Activated naive CD4-positive, alpha-beta T cell (primary cell): Measurements from ENCODE around the gene DEXI.

ENCODE experiments used
- DNase-seq, 4 experiments: peaks; one replicate each; lab custom pipeline; 2025; lab: John Stamatoyannopoulos, UW

Gene DEXI

DNA sequence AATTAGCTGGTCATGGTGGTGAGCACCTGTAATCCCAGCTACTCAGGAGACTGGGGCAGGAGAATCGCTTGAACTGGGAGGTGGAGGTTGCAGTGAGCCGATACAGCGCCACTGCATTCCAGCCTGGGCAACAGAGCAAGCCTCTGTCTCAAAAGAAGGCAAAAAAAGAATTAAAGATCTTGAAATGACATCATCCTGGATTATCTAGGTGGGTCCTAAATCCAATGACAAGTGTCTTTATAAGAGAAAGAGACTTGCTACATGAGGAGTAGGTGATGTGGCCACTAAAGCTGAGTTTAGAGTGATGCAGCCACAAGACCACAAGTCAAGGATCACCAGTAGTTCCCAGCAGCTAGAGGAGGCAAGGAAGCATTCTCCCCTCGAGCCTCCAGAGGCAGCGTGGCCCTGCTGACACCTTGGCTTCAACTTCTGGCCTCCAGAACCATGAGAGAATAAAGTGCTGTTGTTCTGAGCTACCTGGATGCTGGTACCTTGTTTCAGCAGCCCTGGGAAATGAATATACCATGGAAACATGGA is 49.4 kb downstream of the DEXI start:
- no peak for DNase-seq

DNA sequence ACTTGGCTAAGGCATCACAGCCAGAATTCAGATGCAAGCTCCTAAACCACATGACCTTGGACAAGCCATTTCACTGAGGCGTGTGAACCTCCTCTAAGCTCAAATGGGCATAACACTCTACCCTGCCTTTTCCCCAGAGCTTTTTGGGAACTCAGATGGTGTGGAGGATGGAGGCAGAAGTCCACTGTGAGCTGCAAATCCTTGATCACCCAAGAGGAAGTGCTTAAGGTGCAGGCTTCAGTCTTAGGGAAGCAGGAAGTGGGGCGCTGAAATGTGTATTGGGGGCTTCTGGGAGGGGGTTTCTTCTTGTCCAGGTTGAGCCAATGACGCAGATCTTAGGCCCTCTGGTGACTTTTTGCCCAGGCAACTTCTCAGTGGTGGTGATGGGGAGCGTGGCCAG is 52.4 kb downstream of the DEXI start:
- no peak for DNase-seq

DNA sequence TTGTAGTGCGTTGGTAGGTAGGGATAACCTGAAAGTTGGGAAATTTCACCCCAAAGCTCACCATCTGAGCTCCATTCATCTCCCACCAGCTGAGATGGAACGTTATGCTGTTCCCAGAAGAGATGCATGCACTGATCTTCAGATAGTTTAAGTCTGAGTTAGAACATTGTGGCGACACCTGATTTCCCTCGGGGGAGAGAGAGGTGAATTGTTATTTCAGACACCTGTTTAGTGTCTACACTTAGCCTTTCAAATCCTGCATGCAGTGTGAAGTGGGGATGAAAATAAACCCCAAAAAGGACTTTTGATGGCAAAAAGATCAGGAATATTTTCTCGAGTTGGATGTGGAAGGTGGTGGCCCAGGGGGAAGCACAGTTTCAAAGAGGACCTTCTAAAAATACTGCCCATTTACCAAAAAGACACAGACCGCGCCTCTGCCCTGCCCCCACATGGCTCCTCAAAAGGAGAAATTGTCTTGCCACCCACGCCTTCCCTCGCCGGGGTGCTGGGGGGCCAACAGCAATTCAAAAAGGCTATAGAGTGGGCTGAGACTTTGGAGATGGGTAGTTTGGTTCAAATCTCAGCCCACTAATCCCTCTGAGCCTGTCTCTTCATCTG is 53.8 kb downstream of the DEXI start:
- no peak for DNase-seq

DNA sequence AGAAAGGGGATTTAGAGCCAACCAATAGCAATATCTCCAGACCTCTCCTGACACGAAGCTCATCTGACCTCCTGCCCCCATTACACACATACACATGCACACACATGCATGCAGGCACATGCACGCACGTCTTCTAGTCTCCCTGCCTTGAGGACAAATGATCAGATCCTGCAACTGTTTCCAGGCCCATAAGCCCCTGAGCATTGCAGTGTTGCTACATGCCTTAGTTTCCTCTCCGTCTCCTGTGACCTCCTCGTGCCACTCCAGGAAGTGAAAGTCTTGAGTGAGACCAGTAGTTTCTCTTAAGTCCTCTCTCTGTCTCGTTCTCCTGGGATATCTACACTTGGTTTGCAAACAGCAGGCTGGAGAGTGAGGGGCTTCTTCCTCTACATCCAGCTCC is 57.0 kb downstream of the DEXI start:
- DNase-seq = no peak

DNA sequence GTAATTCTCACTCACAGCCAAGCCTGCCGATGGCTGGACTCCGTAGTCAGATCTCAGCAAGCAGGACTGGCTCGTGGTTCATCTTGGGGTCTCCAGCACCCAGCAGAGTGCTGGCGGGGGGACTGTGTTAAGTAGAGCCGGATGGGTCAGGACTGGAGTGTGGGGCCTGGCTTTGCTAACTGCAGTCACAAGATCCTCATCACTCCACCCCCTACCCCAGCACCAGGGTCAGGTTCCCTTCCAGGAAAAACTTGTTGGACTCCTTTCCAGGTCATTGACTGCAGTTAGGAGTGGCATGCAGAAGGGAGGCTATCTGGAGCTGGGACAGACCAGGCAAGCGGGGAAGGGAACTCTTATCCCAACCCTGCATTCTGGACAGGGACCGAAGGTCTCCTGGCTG is 59.3 kb downstream of the DEXI start:
- DNase-seq = no peak

DNA sequence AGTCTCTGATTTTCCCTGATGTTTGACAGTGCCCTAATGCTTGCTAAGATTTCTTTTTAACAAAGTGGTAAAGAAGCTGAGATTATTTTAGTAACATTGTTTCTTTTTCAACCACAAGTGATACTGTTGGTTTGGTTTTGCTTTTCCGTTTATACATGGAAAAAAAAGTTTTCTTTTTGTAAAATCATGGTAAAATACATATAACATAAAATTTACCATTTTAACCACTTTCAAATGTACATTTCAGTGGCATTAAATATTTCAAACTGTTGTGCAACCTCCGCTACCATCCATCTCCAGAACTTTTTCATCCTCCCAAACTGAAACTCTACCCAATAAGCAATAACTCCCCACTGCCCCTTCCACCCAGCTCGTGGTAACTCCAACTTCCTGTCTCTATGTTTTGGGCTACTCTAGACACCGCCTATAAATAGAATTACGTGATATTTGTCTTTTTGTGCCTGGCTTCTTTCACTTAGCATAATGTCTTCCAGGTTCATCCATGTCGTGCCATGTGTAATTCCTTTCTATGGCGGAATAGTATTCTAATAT is 60.7 kb downstream of the DEXI start:
- DNase-seq = no peak

DNA sequence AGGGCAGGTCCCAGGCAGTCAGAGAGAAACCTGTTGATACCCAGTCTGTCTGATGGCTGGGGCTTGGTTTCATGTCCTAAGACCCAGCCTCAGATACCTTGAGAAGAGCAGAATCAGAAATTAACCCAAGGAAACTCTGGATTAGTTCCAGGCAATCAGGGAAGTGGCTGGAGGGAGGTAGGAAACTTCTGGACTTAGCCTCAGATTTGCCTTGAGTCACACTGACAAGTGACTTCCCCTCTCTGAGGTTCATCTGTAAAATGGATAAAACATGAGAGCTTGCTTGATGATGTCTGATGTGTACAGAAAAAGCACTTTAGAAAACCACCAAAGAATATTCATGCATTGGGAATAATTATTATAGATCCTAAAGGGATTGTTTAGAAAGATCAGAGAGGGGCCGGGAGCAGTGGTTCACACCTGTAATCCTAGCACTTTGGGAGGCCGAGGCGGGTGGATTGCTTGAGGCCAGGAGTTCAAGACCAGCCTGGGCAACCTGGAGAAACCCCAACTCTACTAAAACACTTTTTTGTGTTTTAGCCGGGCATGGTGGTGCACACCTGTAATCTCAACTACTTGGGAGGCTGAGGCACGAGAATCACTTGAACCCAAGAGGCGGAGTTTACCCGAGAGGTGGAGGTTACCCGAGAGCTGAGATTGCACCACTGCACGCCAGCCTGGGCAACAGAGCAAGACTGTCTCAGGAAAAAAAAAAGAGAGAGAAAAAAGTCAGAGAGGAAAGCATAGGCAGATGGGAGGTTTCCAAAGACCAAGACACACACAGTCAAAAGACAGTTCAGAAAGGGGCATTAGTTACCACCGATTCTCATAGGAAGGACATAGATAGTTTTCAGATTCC is 61.4 kb downstream of the DEXI start:
- no peak for DNase-seq

DNA sequence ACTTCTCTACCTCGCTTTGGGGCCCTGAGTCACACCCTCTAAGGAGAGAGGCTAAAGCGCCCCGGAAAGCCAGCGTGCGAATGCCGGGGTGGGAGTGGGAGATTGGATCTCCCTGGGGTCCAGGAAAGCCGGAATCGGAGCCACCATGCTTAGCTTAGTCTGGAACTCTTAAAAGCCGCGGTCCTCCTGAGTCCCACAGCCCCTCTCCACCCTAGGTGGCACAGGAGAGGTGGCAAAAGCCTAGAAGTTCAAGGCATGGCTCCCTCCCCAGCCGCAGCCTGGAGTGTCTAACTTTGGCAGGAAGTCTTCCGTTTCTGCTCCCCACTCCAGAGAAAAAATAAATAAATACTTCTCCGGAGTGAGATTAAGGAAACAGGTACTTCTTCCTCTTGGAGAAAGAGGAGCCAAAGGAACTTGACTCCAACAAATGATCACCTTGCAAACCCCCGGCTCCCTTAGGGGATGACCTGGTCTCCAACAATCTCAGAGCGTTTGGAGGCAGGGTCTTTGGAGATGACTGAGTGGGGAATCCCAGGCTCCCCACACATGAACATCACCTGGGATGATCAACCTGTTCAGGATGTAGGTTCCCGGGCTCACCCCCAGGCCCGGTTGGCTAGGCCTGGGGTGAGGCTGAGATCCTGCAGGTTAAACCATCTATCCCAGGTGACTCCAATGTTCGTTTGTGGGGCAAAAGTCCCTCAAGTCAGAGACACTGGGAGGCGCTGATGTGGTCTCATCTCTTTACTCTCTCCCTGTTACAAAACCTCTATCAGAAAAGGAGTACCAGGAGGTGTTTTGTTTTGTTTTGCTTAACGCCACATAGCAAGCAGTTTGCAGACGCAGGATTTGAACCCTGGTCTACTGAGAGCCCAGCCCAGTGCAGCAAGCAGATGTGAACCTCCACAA is 62.3 kb downstream of the DEXI start:
- no peak for DNase-seq
